ENCODE measurements around the gene PGAM5.

DNA sequence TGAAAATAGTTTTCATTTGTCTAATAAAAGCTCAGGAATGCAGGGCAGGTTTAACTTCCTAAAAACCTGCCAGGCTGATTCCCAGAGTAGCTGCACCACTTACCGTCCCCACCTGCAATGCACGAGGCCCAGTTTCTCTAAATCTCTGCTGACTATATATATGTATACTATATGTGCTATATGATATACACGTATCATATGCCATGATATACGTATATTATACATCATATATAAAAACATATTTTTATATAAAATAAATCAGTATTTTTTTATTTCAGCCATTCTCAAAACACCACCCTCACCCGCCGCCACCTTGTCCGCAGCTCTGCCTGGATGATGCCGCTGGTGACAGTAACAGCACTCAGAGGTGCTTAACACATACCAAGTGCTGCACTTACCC is 48.7 kb downstream of the PGAM5 start:
- no peak for TF ChIP-seq GATA3 (IDR thresholded peaks at IDR 0.05; ENCODE audit: low read depth, low read length)
- TF ChIP-seq GATA2 (IDR thresholded peaks at IDR 0.05; ENCODE audit: low read depth, low read length), result no peak

Measured in SH-SY5Y (cell line).